Liver (tissue), 3 donors: ENCODE results near the gene SDK2.

Experiments
- ATF3 ChIP-seq: IDR thresholded peaks from 2 replicates; pipeline ENCODE4 v1.6.1; 2016; ENCODE audit warnings: antibody characterized with exemption
- CTCF ChIP-seq: fragments of 150-350 bp; IDR thresholded peaks from 2 replicates; pipeline ENCODE4 v1.5.1; 2017; ENCODE audit warnings: improper control_type of control experiment, low read depth, low read length; ENCODE audit not compliant: missing input control
- EGR1 ChIP-seq, 2 donors: IDR thresholded peaks; 2 replicates each; pipeline ENCODE4 v1.6.1; 2016 to 2018; ENCODE audit warnings: antibody characterized with exemption in 2 of 2, low read depth in 2 of 2
- GABPA ChIP-seq, 2 donors: IDR thresholded peaks in 1 of 2; conservative IDR thresholded peaks in 1 of 2; 2 replicates each; pipeline ENCODE4 v1.6.1; 2016; ENCODE audit warnings: antibody characterized with exemption in 2 of 2, mild to moderate bottlenecking in 1 of 2, moderate library complexity in 1 of 2
- HNF4G ChIP-seq: IDR thresholded peaks from 2 replicates; pipeline ENCODE4 v1.6.1; 2016; ENCODE audit warnings: antibody characterized with exemption
- JUND ChIP-seq, 2 donors: IDR thresholded peaks; 2 replicates each; pipeline ENCODE4 v1.6.1; 2016; ENCODE audit warnings: antibody characterized with exemption in 2 of 2
- MAX ChIP-seq: IDR thresholded peaks from 2 replicates; pipeline ENCODE4 v1.6.1; 2016; ENCODE audit warnings: antibody characterized with exemption
- NR2F2 ChIP-seq: IDR thresholded peaks from 2 replicates; pipeline ENCODE4 v1.6.1; 2016; ENCODE audit warnings: antibody characterized with exemption
- REST ChIP-seq: IDR thresholded peaks from 2 replicates; pipeline ENCODE4 v1.6.1; 2016; ENCODE audit warnings: antibody characterized with exemption, mild to moderate bottlenecking
- RXRA ChIP-seq, 2 donors: IDR thresholded peaks; 2 replicates each; pipeline ENCODE4 v1.6.1; 2017 to 2018; ENCODE audit warnings: antibody characterized with exemption in 2 of 2, mild to moderate bottlenecking in 1 of 2
- SP1 ChIP-seq: IDR thresholded peaks from 2 replicates; pipeline ENCODE4 v1.6.1; 2018; ENCODE audit warnings: antibody characterized with exemption, mild to moderate bottlenecking
- TAF1 ChIP-seq: conservative IDR thresholded peaks from 2 replicates; pipeline ENCODE4 v1.6.1; 2016; ENCODE audit warnings: antibody characterized with exemption, mild to moderate bottlenecking
- YY1 ChIP-seq: IDR thresholded peaks from 2 replicates; pipeline ENCODE4 v1.6.1; 2016; ENCODE audit warnings: antibody characterized with exemption, mild to moderate bottlenecking
- ZBTB33 ChIP-seq: IDR thresholded peaks from 2 replicates; pipeline ENCODE4 v1.6.1; 2016; ENCODE audit warnings: antibody characterized with exemption
- donor health status: healthy.
- donor health status: healthy.

- no peak for TF ChIP-seq JUND (IDR thresholded peaks at IDR 0.05)
- TF ChIP-seq CTCF, result no peak
- no peak for TF ChIP-seq MAX
- TF ChIP-seq ATF3, result no peak
- TF ChIP-seq EGR1 (IDR thresholded peaks at IDR 0.05; ENCODE audit: low read depth in 2 of 2), result no peak
- TF ChIP-seq REST, result no peak
- no peak for TF ChIP-seq TAF1
- no peak for TF ChIP-seq NR2F2
- TF ChIP-seq RXRA (IDR thresholded peaks at IDR 0.05), result no peak
- no peak for TF ChIP-seq GABPA (IDR thresholded peaks at IDR 0.05 in 1 of 2, conservative IDR thresholded peaks at IDR 0.05 in 1 of 2)
- no peak for TF ChIP-seq ZBTB33
- no peak for TF ChIP-seq HNF4G
- TF ChIP-seq YY1, result no peak
- TF ChIP-seq SP1, result no peak
Observed at GRCh38 chr17:73690676-73691075, 46.4 kb upstream of the SDK2 start.
